Measurements from ENCODE around the gene LYPD8. TPM values are rescaled to one million over a fixed set of nuclear protein-coding genes. Genes with fewer than 3 reads are reported as not detected.

The LYPD8 gene, protein sequence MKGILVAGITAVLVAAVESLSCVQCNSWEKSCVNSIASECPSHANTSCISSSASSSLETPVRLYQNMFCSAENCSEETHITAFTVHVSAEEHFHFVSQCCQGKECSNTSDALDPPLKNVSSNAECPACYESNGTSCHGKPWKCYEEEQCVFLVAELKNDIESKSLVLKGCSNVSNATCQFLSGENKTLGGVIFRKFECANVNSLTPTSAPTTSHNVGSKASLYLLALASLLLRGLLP
- total RNA-seq: not detected in 2 replicates

DNA sequence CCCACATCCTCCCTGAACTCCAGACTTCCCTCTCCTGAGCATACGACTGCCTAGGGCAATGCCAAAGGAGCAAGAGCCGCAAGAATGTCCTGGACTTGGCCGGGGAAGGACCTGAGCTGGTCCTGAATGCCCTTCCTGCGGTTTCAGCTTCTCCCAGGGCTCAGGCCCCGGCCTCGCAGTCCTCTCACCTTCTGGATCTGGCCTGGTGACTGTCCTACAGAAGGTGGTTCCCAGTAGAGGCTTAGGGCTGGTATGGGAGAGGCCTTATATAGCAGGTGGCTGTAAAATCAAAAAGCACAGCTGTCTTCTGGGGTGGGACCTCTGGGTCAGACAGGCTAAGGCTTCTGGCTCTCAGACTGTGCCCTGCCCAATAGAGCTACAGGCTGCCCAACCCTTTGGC, at the start of gene LYPD8:
LYPD8 (minus strand) TSS at position 243 of the 400 bp plus-strand sequence. CDS start 4,678 bp downstream, outside the sequence.

DNA sequence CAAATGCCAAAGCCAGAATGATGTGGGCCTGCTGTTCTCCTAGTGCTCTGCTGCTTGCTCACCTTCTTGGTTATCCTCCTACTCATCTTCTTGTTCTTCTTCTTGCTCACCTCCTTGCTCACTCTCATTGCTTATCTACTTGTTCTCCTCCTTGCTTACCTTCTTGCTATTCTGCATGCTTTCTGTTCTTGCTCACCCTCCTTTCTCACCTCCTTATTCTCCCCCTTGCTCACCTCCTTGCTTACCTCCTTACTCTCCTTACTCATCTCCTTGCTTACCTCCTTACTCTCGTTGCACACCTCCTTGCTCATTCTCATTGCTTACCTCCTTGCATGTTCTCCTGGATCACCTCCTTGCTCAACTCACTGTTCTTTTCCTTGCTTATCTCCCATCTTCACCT, 52.8 kb downstream of the LYPD8 start, which contains the start of gene OR14I1:
OR14I1 (minus strand) TSS at position 53 of the 400 bp plus-strand sequence.

Other genes with a start within 250 kb of the LYPD8 start
- not detected in 2 replicates for gene OR2G6, start 247.7 kb downstream of the LYPD8 start, total RNA-seq
- gene OR2T29, start 193.0 kb downstream of the LYPD8 start, total RNA-seq: not detected in 2 replicates
- gene OR2T34, start 181.0 kb downstream of the LYPD8 start, total RNA-seq: not detected in 2 replicates
- not detected in 2 replicates for gene OR2T10, start 158.1 kb downstream of the LYPD8 start, total RNA-seq
- gene OR2T11, start 120.7 kb downstream of the LYPD8 start, total RNA-seq: not detected in 2 replicates
- not detected in 2 replicates for gene OR2T35, start 110.5 kb downstream of the LYPD8 start, total RNA-seq
- not detected in 2 replicates for gene OR2T27, start 100.2 kb downstream of the LYPD8 start, total RNA-seq
- gene OR14I1, start 53.0 kb downstream of the LYPD8 start, total RNA-seq: not detected in 2 replicates
- 18.0 and 21.7 TPM in 2 replicates for gene SH3BP5L, start 70.2 kb upstream of the LYPD8 start, total RNA-seq
- 13.9 and 14.9 TPM in 2 replicates for gene ZNF672, start 82.5 kb upstream of the LYPD8 start, total RNA-seq
- 9.7 and 11.6 TPM in 2 replicates for gene ZNF692, start 103.3 kb upstream of the LYPD8 start, total RNA-seq
- 3.1 and 3.3 TPM in 2 replicates for gene PGBD2, start 150.5 kb upstream of the LYPD8 start, total RNA-seq

Measured in cardiac ventricle fibroblast (primary cell).